Right forelimb (tissue), 1 donor: Measurements from ENCODE around the gene CCDC14.

Experiments
- DNase-seq: peaks from one replicate; pipeline ENCODE4 v3.0.0-alpha.2; 2018

CCDC14 gene

DNA sequence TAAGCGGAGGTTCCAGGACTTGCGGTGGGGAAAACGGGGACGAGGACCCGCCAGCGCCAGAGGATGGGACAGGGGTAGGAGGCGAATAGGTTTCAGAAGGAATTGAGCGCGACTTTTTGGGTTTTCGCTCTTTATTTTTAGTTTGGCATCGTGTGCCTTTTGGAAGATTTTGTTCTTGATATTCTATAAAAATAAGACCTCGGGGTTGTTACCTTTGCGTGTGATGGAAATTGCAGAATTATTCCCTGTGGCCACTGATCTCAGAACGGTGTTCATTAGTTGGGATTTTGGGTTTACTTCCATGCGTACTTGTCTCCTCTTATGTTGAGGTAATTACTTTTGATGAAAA, 453 bp upstream of the CCDC14 start:
- DNase-seq: no peak

DNA sequence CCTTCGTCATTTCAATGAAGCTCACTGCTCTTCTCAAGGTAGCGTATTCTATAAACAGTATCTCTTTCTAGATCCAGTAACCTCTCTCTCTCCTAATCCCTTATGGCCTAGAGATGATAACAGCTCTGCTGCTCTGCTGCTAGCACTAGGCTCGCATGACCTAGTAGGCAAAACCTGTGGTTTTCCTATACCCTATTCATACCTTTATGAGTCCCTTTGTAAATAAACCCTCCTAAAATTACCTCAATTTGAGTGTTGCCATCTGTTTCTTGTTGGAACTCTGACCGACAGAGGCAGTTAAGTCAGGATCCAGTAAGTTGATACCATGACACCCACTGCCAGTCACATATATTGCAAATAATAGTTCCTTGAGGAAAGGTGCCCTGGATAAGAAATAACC, 7.3 kb downstream of the CCDC14 start:
- DNase-seq: no peak

- no peak for DNase-seq
These were observed 8.0 kb downstream of the CCDC14 start for GRCh38 chr3:123952844-123953520.

GRCh38 chr3:123951522-123952447, 9.2 kb downstream of the CCDC14 start:
- DNase-seq: no peak

GRCh38 chr3:123949641-123950040, 11.4 kb downstream of the CCDC14 start:
- DNase-seq: no peak

GRCh38 chr3:123948449-123948848, 12.6 kb downstream of the CCDC14 start:
- DNase-seq: no peak

GRCh38 chr3:123947482-123947881, 13.5 kb downstream of the CCDC14 start:
- DNase-seq: no peak

DNA sequence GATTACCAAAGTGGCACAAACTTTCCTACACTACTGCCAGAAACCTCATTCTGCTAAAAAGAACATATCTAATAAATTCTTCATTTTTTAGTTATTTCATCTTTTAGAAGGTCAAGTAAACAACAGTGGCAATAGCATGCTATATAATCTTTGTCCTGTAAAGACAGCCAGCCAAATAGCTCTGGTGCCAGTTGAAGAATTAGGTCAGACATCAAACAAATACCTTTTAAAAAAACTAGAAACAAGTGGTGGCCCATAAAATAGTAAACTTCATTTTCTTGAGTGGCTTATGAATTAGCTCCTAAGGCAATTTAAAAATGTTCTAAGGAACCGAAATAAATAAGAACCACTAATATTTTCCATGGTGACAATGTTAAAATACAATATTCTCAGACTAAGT, 19.5 kb downstream of the CCDC14 start:
- no peak for DNase-seq

DNA sequence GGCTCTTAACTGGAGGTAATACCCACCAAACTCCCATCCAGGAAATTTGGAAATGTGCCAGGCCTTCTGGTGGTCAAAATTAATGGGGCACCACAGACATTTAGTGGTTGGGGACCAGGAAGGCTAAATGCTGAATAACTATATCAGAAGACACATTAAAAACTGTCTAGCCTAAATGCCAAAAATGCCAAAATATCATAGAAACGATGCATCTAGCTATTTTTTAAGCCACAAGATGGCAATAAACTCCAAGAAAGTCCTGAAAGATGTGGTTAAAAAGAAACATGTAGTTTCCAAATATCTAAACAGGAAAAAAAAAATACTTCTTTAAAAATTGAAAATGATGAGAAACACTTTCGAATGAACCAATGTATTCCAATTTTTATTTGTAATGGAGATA, 19.9 kb downstream of the CCDC14 start:
- no peak for DNase-seq

DNA sequence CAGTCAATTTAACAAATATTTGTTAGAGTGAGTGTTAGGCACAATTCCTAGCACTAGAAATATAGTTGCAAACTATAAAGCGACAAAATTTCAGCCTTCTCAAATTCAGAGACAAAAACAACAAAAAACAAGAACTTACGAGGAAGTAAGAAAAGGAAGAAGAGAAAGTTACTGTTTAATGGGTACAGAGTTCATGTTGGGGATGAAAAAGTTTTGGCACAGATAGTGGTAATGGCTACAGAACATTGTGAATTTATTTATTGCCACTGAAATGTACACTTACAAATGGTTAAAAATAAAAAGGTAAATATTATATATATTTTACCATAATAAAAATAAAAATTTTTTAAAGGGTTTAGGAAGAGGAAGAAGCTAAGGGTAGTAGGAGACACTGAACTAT, 21.3 kb downstream of the CCDC14 start:
- DNase-seq: no peak

- DNase-seq: no peak
These were observed 24.6 kb downstream of the CCDC14 start for GRCh38 chr3:123936400-123936799.

GRCh38 chr3:123935830-123936229, 25.2 kb downstream of the CCDC14 start:
- DNase-seq: no peak

DNA sequence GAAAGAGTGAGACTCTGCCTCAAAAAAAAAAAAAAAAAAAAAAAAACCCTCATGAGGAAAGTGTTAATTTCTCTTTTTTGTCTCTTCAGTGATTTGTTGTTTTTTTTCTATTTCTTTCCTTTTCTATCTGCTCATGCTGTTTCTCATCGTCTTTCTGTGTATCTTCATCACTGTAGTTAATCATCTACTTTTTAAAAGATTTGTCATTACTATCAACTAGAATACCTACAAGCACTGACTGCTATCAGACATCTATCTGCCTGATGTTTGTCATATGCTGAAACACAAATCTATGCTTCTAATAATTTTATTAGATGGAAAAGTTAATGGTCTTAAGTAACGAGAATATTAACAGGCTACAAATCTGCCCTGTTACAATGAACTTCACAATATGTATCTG, 26.8 kb downstream of the CCDC14 start:
- no peak for DNase-seq

- DNase-seq: no peak
These were observed 30.6 kb downstream of the CCDC14 start for GRCh38 chr3:123930445-123930844.

GRCh38 chr3:123929325-123929724, 31.7 kb downstream of the CCDC14 start:
- no peak for DNase-seq

- DNase-seq: no peak
These were observed 34.6 kb downstream of the CCDC14 start for GRCh38 chr3:123926396-123926795.

DNA sequence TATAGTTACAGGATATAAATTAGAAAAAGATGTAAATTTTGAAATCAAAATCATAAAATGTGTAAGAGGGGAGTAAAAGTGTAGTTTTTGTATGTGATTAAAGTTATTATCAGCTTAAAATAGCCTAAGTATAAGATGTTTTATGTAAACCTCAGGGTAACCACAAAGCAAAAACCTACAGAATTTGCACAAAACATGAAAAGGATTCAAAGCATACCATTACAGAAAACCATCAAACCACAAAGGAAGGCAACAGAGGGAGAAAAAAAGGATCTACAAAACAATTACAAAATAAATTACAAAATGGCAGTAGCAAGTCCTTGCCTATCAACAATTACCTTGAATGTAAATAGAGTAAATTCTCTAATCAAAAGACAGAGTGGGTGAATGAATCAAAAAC, 40.2 kb downstream of the CCDC14 start:
- DNase-seq: no peak

GRCh38 chr3:123920383-123920782, 40.6 kb downstream of the CCDC14 start:
- DNase-seq: no peak

GRCh38 chr3:123919353-123919752, 41.7 kb downstream of the CCDC14 start:
- no peak for DNase-seq

GRCh38 chr3:123914829-123915228, 46.2 kb downstream of the CCDC14 start:
- DNase-seq: no peak

GRCh38 chr3:123909785-123910184, 51.2 kb downstream of the CCDC14 start:
- no peak for DNase-seq

DNA sequence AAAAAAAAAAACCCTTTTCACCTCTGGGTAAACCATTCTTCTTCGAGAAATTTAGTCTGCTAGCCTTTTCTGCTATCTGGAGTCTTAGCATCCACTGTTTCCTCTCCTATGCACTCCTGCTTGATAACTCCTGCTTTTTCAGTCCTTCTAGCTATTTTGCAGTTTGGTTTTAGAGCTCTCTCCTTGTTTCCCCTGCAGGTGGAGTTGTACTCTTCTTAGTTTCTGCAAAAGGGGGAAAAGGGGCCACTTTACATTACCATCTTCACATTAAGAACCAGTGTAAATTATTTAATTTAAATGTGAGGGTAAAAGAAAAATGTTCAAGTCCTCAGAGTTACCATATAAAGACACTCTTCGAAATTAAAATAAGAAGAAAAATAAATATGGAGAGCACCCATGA, 53.3 kb downstream of the CCDC14 start:
- DNase-seq: no peak

DNA sequence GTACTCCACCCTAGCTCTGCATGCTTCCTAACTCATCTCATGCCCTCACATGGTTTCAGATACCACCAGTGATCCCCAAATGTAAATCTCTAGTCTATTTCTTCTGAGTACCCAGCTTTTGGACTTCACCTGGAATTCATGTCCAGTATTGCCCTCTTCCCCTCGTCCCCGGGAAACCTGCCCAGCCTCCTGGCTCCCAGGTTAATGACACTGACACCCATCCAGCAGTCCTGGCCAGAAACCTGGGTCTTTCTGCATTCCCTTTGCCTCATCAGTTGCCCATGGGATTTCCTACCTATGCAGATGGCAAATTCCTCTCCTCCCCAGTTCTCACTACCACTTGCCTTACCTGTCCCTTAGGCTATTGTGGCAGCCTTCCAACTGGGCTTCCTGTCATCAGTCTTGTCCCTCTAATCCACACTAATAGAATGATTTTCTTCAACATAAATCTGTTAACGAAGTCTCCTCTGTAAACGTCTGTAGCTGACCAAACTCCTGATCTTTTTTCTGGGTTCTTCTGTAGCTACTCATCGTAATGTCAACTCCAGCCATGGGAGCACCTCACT, 61.6 kb downstream of the CCDC14 start:
- no peak for DNase-seq

- DNase-seq: no peak
These were observed 68.0 kb downstream of the CCDC14 start for GRCh38 chr3:123893012-123893411.
